ENCODE data around the gene MCRIP2.
"Not testable (repeated sequence)": the region's sequence is repeated elsewhere in the genome, so short reads cannot be mapped to it uniquely, and the experiment has no call there.

Gene MCRIP2

DNA sequence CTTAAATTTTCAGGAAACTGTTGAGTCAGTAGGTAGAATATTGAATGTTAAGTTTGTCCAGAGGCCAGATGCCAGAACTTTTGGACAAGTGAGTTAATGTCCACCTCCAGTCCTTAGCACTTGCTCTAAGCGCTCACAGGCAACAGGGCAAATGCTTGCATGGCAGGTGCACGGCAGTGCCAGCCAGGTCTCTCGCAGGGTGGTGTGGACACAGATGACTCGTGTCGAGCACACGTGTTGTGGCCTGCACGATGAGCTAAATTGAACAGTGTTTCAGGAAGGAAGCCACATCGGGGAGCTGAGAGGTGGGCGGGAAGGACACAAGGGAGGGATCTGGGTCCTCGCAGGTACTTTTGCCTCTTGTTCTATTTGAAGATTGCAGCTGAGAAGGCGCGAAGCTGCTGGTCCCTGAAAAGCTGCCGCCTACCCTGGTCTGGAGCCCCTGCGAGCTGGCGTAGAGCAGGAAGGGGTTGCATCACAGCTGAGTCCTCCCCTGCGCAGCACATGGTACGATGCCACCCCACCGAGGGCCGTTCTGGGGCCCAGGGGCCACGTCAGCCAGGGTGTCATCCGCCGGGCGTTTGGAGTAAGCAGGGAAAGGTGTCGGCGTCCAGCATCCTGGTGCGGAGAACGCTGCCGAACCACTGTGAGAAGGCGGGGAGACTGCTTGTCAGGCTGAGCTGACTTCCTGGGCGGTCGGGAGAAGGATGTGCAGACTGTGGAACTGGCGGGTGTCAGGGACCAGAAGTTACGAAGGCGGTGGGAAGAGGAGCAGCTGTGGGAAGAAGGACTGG, 45.5 kb upstream of the MCRIP2 start:
- TF ChIP-seq EZH2 (optimal IDR thresholded peaks at IDR 0.05; ENCODE audit: low read depth, low read length) = no peak
- TF ChIP-seq CTCF (IDR thresholded peaks at IDR 0.05; ENCODE audit: low read length) = no peak
- no peak for TF ChIP-seq EZH2phosphoT487 (IDR thresholded peaks at IDR 0.05; ENCODE audit: low read length)
- Histone ChIP-seq H3K4me3 (ENCODE audit: low read length) (no peak overlapping the region), H3K27me3 (replicated peaks; ENCODE audit: insufficient read depth, low read length) (no peaks in the 10 kb centered on the region), H3K79me2 (ENCODE audit: low read length) (peaks cover 76% of the 10 kb centered on the region), H3K4me2 (ENCODE audit: low read depth, low read length) (no peak overlapping the region), H3K9me3 (replicated peaks; ENCODE audit: insufficient read depth, low read length) (no peaks in the 10 kb centered on the region), H3K9ac (ENCODE audit: low read length) (no peak overlapping the region), H3K36me3 (replicated peaks; ENCODE audit: insufficient read depth, low read length) (no peaks in the 10 kb centered on the region), H2AFZ (ENCODE audit: low read length) (no peak overlapping the region), H3K27ac (ENCODE audit: low read length) (no peak overlapping the region), H3F3A (ENCODE audit: insufficient read depth, low read length) (no peaks in the 10 kb centered on the region), H3K9me2 (replicated peaks; ENCODE audit: insufficient read depth, low read length) (no peaks in the 10 kb centered on the region), H3K4me1 (ENCODE audit: low read length) (no peaks in the 10 kb centered on the region), H4K20me1 (ENCODE audit: insufficient read depth, low read length) (no peaks in the 10 kb centered on the region)
- DNase-seq = no peak

GRCh38 chr16:596736-597060, 44.9 kb upstream of the MCRIP2 start:
- DNase-seq = no peak
- Histone ChIP-seq H3K36me3 (replicated peaks; ENCODE audit: insufficient read depth, low read length) (no peaks in the 10 kb centered on the region), H3K4me3 (ENCODE audit: low read length) (no peak overlapping the region), H3K9me3 (replicated peaks; ENCODE audit: insufficient read depth, low read length) (no peaks in the 10 kb centered on the region), H4K20me1 (ENCODE audit: insufficient read depth, low read length) (no peaks in the 10 kb centered on the region), H3F3A (ENCODE audit: insufficient read depth, low read length) (no peaks in the 10 kb centered on the region), H3K4me1 (ENCODE audit: low read length) (no peaks in the 10 kb centered on the region), H3K9ac (ENCODE audit: low read length) (no peak overlapping the region), H3K27me3 (replicated peaks; ENCODE audit: insufficient read depth, low read length) (no peaks in the 10 kb centered on the region), H3K27ac (ENCODE audit: low read length) (no peak overlapping the region), H3K9me2 (replicated peaks; ENCODE audit: insufficient read depth, low read length) (no peaks in the 10 kb centered on the region), H3K4me2 (ENCODE audit: low read depth, low read length) (no peak overlapping the region), H2AFZ (ENCODE audit: low read length) (no peak overlapping the region), H3K79me2 (ENCODE audit: low read length) (peaks cover 74% of the 10 kb centered on the region)
- TF ChIP-seq EZH2phosphoT487 (IDR thresholded peaks at IDR 0.05; ENCODE audit: low read length) (no peak), CTCF (IDR thresholded peaks at IDR 0.05; ENCODE audit: low read length) (no peak), EZH2 (optimal IDR thresholded peaks at IDR 0.05; ENCODE audit: low read depth, low read length) (no peak)

GRCh38 chr16:597655-598054, 44.0 kb upstream of the MCRIP2 start:
- not testable (repeated sequence) for DNase-seq; H3K4me1 ChIP-seq (ENCODE audit: low read length)

More at GRCh38 chr16:597655-598054, 44.0 kb upstream of the MCRIP2 start:
- H3K9me2 ChIP-seq (replicated peaks; ENCODE audit: insufficient read depth, low read length); H3K9ac ChIP-seq (ENCODE audit: low read length); H3K4me3 ChIP-seq (ENCODE audit: low read length); H3K27me3 ChIP-seq (replicated peaks; ENCODE audit: insufficient read depth, low read length); H2AFZ ChIP-seq (ENCODE audit: low read length); H3F3A ChIP-seq (ENCODE audit: insufficient read depth, low read length); H4K20me1 ChIP-seq (ENCODE audit: insufficient read depth, low read length); H3K4me2 ChIP-seq (ENCODE audit: low read depth, low read length); H3K27ac ChIP-seq (ENCODE audit: low read length); H3K36me3 ChIP-seq (replicated peaks; ENCODE audit: insufficient read depth, low read length); H3K9me3 ChIP-seq (replicated peaks; ENCODE audit: insufficient read depth, low read length): not testable (repeated sequence)
- peaks cover 68% of the 10 kb centered on the region for H3K79me2 ChIP-seq (ENCODE audit: low read length)
